ENCODE data around the gene MRPL11. TPM values are rescaled to one million over a fixed set of nuclear protein-coding genes. Genes with fewer than 3 reads are reported as not detected.

Gene MRPL11
- total RNA-seq, 1 donor: 33.3 TPM

DNA sequence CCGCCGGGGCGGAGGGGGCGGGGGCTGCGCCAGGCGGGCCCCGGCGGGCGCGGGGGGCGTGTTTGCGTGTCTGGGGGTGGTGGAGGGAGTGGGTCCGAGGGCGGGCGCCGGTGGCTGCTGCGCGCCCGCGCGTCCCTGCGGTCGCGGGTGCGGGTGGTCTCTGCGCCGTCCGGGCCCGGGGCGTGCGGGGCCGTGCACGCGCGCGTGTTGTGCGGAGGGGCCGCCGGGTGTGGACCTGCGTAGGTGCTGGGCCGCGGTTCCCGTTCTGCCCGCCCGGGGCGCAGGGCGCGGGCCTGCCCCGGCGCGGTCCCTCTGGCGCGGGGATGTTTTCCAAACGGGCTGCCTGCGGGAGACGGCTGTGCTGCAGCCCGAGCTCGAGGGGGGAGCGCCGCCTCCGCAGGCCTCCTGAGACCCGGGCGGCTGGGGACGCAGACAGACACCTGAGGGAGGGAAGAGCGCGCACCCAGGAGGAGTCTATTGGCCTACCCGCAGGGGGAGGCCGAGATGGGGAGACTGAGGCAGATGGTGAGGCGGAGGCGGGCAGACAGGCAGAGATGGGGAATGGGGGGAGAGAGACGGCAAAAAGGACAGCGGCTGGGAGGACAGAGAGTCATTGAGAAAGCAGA is 28.5 kb upstream of the MRPL11 start:
- no peak overlapping the region for H3K27ac ChIP-seq (ENCODE audit: low read depth, low read length)
- peaks cover 6% of the 10 kb centered on the region for H3K79me2 ChIP-seq (ENCODE audit: insufficient read depth, low read length)
- TF ChIP-seq, protein P1, sequence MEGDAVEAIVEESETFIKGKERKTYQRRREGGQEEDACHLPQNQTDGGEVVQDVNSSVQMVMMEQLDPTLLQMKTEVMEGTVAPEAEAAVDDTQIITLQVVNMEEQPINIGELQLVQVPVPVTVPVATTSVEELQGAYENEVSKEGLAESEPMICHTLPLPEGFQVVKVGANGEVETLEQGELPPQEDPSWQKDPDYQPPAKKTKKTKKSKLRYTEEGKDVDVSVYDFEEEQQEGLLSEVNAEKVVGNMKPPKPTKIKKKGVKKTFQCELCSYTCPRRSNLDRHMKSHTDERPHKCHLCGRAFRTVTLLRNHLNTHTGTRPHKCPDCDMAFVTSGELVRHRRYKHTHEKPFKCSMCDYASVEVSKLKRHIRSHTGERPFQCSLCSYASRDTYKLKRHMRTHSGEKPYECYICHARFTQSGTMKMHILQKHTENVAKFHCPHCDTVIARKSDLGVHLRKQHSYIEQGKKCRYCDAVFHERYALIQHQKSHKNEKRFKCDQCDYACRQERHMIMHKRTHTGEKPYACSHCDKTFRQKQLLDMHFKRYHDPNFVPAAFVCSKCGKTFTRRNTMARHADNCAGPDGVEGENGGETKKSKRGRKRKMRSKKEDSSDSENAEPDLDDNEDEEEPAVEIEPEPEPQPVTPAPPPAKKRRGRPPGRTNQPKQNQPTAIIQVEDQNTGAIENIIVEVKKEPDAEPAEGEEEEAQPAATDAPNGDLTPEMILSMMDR (IDR thresholded peaks at IDR 0.05; ENCODE audit: extremely low read depth, low read depth, low read length): peak; percentile 13
- H3K27me3 ChIP-seq (ENCODE audit: insufficient read depth, low read length): no peaks in the 10 kb centered on the region
- H3K36me3 ChIP-seq (ENCODE audit: insufficient read depth, low read length): no peaks in the 10 kb centered on the region
- peak overlapping the region; percentile 94 for H3K4me2 ChIP-seq (ENCODE audit: insufficient read depth, low read length)
- peak; percentile 97 for DNase-seq (ENCODE audit: insufficient read length, low spot score, missing footprints)
- no peaks in the 10 kb centered on the region for H4K20me1 ChIP-seq (ENCODE audit: insufficient read depth, low read length)
- no peaks in the 10 kb centered on the region for H3K9me3 ChIP-seq (ENCODE audit: low read depth, low read length)
- H2AFZ ChIP-seq (ENCODE audit: low read length): peak overlapping the region; percentile 65
- H3K4me1 ChIP-seq (ENCODE audit: insufficient read depth, low read length): peaks cover 6% of the 10 kb centered on the region
- peak overlapping the region; percentile 82 for H3K4me3 ChIP-seq (ENCODE audit: insufficient read depth, low read length)

DNA sequence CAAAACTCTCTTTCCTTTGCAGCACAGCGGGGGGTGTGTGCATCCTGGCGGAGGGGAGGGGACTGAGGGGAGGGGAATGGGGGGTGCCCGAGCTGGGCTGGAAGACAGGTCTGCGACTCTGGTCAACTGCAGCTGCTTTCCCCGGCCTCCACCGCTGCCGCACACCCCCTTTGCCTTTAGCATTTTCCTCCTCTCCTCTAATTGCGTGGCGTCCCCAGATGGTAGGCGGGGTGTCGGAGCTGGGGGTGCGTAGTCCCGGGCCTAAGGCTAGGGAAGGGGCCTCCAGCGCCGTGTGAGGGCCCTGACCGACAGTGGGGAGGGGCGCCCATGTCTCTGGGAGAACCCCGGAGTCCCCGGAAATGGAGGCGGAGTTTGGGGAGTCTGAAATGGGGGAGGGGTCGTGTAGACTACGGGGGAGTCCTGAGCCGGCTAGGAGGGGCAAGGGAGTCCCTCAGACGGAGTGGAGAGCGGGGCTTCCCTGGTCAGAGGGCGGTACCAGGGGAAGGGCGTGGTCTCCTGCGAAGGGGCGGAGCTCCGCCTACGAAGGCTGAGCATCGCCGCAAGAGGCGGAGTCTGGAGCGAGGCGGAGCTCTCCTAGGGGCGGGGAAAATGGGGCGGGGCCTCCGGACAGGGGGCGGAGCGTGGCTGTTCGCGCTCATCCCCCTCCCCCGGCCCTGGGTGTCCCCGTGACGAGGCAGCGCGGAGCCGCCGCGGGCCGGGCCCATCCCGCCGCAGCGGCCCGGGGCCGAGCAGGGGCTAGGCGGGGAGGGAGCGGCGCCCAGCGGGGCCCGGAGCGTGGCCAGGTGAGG is 27.8 kb upstream of the MRPL11 start, which contains the start of gene PELI3:
Gene PELI3, plus strand, starts transcription at position 681 of the 809 bp plus-strand sequence. CDS start 1,224 bp downstream, outside the sequence.
- Histone ChIP-seq H3K79me2 (ENCODE audit: insufficient read depth, low read length) (peaks cover 6% of the 10 kb centered on the region), H3K9me3 (ENCODE audit: low read depth, low read length) (no peaks in the 10 kb centered on the region), H3K4me1 (ENCODE audit: insufficient read depth, low read length) (peaks cover 6% of the 10 kb centered on the region), H3K36me3 (ENCODE audit: insufficient read depth, low read length) (no peaks in the 10 kb centered on the region), H3K4me3 (ENCODE audit: insufficient read depth, low read length) (peak within 1 kb of the TSS; percentile 82), H3K27ac (ENCODE audit: low read depth, low read length) (peak within 1 kb of the TSS; percentile 28), H3K27me3 (ENCODE audit: insufficient read depth, low read length) (no peaks in the 10 kb centered on the region), H4K20me1 (ENCODE audit: insufficient read depth, low read length) (no peaks in the 10 kb centered on the region), H2AFZ (ENCODE audit: low read length) (peak within 1 kb of the TSS; percentile 95), H3K4me2 (ENCODE audit: insufficient read depth, low read length) (peak within 1 kb of the TSS; percentile 94)
- DNase-seq (ENCODE audit: insufficient read length, low spot score, missing footprints): peak; percentile 99
- TF ChIP-seq, protein P1 (IDR thresholded peaks at IDR 0.05; ENCODE audit: extremely low read depth, low read depth, low read length): no peak

DNA sequence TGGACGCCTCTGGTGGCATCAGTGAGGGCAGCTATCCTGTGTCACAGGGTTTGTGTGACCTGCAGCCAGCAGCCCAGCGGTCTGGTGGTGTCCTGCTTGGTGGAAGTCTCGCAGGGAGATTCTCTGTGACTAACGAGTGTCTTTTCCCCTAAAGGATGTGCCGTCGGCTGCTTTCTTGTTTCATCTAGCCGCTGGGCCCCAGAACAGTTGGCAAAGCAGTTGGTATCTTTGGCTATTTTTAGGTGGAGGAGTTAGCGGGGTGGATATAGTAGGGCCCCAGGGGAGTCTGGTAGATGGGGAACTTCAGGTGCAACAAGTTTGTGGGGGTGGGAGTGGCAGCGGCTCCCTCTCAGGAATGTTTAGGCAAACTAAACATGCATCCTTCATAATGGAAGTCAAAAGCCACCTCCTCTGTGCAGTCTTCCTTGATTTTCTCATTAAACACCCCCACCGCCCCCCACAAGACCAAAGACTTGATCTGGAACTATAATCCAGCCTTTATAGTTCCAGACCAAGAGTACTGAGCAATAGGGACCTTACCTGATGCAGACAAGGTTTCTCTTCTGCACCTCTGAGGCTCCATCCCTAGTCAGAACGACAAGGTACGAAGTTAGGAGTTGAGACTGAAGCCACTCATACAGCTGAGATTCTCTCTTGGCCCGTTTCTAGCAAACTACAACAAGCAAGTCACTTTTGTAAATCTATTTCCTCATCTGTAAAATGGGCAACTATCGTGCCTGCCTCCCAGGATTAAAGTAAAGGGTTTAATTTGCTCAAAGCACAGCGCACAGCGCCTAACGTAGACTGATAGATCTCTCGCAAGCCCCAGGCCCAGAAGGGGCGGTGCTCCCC is 27.0 kb upstream of the MRPL11 start:
- DNase-seq (ENCODE audit: insufficient read length, low spot score, missing footprints): peak; percentile 83
- Histone ChIP-seq H3K9me3 (ENCODE audit: low read depth, low read length) (no peaks in the 10 kb centered on the region), H2AFZ (ENCODE audit: low read length) (peak overlapping the region; percentile 95), H3K4me1 (ENCODE audit: insufficient read depth, low read length) (peaks cover 6% of the 10 kb centered on the region), H3K27ac (ENCODE audit: low read depth, low read length) (no peak overlapping the region), H4K20me1 (ENCODE audit: insufficient read depth, low read length) (no peaks in the 10 kb centered on the region), H3K36me3 (ENCODE audit: insufficient read depth, low read length) (no peaks in the 10 kb centered on the region), H3K4me3 (ENCODE audit: insufficient read depth, low read length) (peak overlapping the region; percentile 82), H3K79me2 (ENCODE audit: insufficient read depth, low read length) (peaks cover 6% of the 10 kb centered on the region), H3K4me2 (ENCODE audit: insufficient read depth, low read length) (peak overlapping the region; percentile 94), H3K27me3 (ENCODE audit: insufficient read depth, low read length) (no peaks in the 10 kb centered on the region)
- TF ChIP-seq, protein P1 (IDR thresholded peaks at IDR 0.05; ENCODE audit: extremely low read depth, low read depth, low read length): no peak
